ENCODE results near the gene TMED9. TPM values are rescaled to one million over a fixed set of nuclear protein-coding genes. Genes with fewer than 3 reads are reported as not detected.

Gene TMED9
- total RNA-seq, 1 experiment from 2014 or later = 133 TPM

GRCh38 chr5:177591690-177592009, 353 bp upstream of the TMED9 start:
- POLR2A ChIA-PET = interaction anchor here (2.1 kb wide), 1 partner anchor 12 kb away, joined by 6 read pairs; no protein-coding TSS in a partner anchor
- H3K27ac ChIP-seq (ENCODE audit: low read depth, low read length) = no peak overlapping the region
- CTCF ChIA-PET = no interaction called here
- peak overlapping the region; percentile 96 for H2AFZ ChIP-seq (ENCODE audit: low read depth, low read length, poor library complexity, severe bottlenecking)
- peak overlapping the region; percentile 79 for H3K4me2 ChIP-seq (ENCODE audit: low read length)
- intact Hi-C loops (cut with micrococcal nuclease) = no loop called here
- H3K36me3 ChIP-seq (ENCODE audit: control insufficient read depth in 1 of 2, insufficient read depth in 2 of 2, low read length in 2 of 2) = peaks cover 25 to 26% of the 10 kb centered on the region in 2 experiments; a peak in 3 of 4 replicates
- H4K20me1 ChIP-seq (ENCODE audit: insufficient read depth) = no peaks in the 10 kb centered on the region
- peak overlapping the region; percentile 12 to 96 for H3K4me3 ChIP-seq (replicated peaks in 1 of 2; ENCODE audit: low read depth in 1 of 2, low read length in 2 of 2)
- H3K79me2 ChIP-seq (ENCODE audit: insufficient read depth, low read length) = peaks cover 24% of the 10 kb centered on the region
- RAD21 ChIA-PET (ENCODE audit: low non-redundant PET in 1 of 2, low total read pairs in 2 of 2, uncharacterized antibody in 2 of 2, unreplicated experiment in 2 of 2) = no interaction called here
- 0 out of 2 replicates have a peak, but pooled peaks cover 6% of the 10 kb centered on the region for H3K27me3 ChIP-seq (ENCODE audit: insufficient read depth, low read length)
- H3K9me3 ChIP-seq (ENCODE audit: control insufficient read depth in 1 of 2, insufficient read depth in 1 of 2, low read depth in 1 of 2, low read length in 2 of 2) = no peaks in the 10 kb centered on the region
- BruUV-seq (replicated peaks) = no TSS peak
- no peak overlapping the region for H3K9ac ChIP-seq (ENCODE audit: low read length)
- H3K9me2 ChIP-seq (ENCODE audit: insufficient read depth) = no peaks in the 10 kb centered on the region
- ATAC-seq (no peak), DNase-seq (ENCODE audit: low read depth, low spot score) (no peak)
- TF ChIP-seq EZH2phosphoT487 (IDR thresholded peaks at IDR 0.05; ENCODE audit: borderline replicate concordance) (no peak), YY1 (IDR thresholded peaks at IDR 0.05; ENCODE audit: extremely low read depth, insufficient replicate concordance, low read depth, low read length) (no peak), EGR1 (IDR thresholded peaks at IDR 0.05; ENCODE audit: low read depth) (no peak), REST (IDR thresholded peaks at IDR 0.05; ENCODE audit: low read depth) (no peak), ELF1 (IDR thresholded peaks at IDR 0.05; ENCODE audit: borderline replicate concordance, low read depth) (no peak), CBX3 (IDR thresholded peaks at IDR 0.05; ENCODE audit: low read depth) (no peak), EZH2 (IDR thresholded peaks at IDR 0.05) (no peak), ZNF274 (IDR thresholded peaks at IDR 0.05; ENCODE audit: low read depth, low read length) (no peak), MAX (IDR thresholded peaks at IDR 0.05) (no peak), TCF7L2 (IDR thresholded peaks at IDR 0.05; ENCODE audit: borderline replicate concordance, extremely low read depth, insufficient read depth, insufficient read length) (no peak), JUND (IDR thresholded peaks at IDR 0.05) (no peak), POLR2A (IDR thresholded peaks at IDR 0.05; ENCODE audit: borderline replicate concordance, extremely low read depth, insufficient read depth, insufficient read length) (no peak), CEBPB (IDR thresholded peaks at IDR 0.05; ENCODE audit: low read depth) (no peak), RAD21 (IDR thresholded peaks at IDR 0.05; ENCODE audit: low read depth) (no peak), SIN3A (IDR thresholded peaks at IDR 0.05; ENCODE audit: low read depth) (no peak)
- H3K4me1 ChIP-seq (ENCODE audit: control insufficient read depth in 1 of 2, insufficient read depth in 2 of 2, low read length in 2 of 2) = peaks cover 0 to 14% of the 10 kb centered on the region in 2 experiments; a peak in 2 of 4 replicates
